GM18858 (cell line): ENCODE measurements around the gene REC8.

Source experiments
- ATAC-seq: cut with Tn5 transposase; IDR thresholded peaks from one replicate; pipeline ENCODE4 v1.9.1; 2021; ENCODE audit not compliant: unreplicated experiment

REC8 gene, protein sequence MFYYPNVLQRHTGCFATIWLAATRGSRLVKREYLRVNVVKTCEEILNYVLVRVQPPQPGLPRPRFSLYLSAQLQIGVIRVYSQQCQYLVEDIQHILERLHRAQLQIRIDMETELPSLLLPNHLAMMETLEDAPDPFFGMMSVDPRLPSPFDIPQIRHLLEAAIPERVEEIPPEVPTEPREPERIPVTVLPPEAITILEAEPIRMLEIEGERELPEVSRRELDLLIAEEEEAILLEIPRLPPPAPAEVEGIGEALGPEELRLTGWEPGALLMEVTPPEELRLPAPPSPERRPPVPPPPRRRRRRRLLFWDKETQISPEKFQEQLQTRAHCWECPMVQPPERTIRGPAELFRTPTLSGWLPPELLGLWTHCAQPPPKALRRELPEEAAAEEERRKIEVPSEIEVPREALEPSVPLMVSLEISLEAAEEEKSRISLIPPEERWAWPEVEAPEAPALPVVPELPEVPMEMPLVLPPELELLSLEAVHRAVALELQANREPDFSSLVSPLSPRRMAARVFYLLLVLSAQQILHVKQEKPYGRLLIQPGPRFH

GRCh38 chr14:24171422-24172260, at the start of gene REC8:
Gene REC8 (plus strand): TSS chr14:24172080. CDS start chr14:24172553, 473 bp downstream.
- ATAC-seq: peak; percentile 70

DNA sequence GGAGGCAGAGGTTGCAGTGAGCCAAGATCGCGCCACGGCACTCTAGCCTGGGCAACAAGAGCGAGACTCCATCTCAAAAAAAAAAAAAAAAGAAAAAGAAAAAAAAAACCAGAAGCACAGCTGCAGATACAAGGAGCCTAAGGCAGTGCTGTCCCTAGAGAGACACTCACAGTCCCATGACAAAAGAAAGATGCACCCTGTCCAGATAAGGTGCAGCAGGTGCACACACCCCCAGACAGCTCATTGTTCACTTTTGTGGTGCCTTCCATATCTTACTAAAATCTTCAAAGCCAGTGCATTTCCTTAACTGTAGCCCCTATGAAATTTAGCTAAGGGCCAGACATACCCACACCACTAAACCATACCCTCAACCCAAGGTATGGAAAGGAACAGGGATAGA, 49.5 kb upstream of the REC8 start:
- ATAC-seq: no peak

DNA sequence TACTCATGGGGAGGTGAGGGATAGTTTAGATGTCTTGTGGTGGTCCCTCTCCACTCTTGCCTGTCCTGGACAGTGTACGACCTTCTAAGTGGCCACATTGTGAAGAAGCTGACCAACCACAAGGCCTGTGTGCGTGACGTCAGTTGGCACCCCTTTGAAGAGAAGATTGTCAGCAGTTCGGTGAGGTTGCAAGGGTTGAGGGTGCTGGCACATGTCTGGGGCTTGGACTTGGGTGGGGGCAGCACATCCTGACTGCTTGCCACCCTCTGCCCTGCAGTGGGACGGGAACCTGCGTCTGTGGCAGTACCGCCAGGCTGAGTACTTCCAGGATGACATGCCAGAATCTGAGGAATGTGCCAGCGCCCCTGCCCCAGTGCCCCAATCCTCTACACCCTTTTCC, 49.0 kb upstream of the REC8 start:
- no peak for ATAC-seq

DNA sequence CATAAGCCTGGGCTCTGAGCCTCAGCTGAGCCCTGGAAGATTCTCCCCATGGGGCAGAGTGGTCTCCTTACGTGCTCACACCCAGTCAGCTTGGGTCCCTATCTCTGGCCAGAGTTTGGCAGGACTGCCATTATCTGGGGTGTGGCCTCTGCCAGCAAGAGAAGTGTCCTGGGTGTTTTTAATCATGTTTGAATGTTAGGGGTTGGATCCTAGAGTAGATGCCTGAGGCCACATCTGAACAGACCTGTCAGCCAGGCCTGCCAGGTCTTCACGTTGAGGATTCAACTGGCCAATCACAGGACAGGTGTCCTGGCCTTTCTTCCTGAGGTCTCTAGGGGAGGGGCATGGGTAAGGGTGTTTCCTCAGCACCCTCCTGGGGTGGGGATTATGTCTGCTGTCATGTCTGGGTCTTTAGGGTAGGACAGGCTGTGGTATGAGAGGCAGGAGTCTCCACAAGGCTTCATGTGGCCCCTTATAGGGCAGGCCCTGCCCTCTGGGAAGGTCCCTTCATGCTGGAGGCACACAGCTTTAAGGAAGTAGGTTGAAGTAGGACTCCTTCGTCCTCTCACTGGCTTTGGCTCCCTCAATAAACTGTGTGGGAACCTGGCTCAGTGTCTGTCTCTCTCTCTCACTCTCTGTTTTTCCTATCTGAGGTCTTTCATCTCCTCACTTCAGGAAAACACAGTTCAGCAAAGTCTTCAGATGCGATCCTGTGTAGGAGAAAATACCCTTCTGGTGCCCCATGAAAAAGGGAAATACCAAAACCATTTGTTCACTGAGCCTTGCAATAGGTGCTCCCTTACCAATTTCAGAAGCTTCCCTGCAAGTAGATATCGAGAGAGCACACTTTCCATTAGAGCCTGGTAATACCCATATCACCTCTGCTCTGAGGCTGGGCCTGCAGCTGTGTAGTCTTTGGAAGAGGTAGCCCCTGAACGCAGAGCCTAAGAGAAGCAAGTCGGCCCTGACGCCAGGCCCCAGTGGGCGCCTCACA, 48.2 kb upstream of the REC8 start:
- ATAC-seq: peak; percentile 44

DNA sequence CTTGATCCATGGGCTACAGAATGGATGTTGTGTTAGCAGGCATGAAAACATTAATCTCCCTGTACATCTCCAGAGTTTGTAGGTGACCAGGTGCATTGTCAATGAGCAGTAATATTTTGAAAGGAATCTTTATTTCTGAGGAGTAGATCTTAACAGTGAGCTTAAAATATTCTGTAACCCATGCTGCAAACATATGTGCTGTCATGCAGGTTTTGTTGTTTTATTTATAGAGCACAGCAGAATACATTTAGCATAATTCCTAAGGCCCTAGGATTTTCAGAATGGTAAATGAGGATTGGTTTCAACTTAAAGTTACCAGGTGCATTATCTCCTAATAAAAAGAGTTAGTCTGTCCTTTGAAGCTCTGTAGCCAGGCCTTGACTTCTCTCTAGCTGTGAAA, 44.9 kb upstream of the REC8 start:
- no peak for ATAC-seq

DNA sequence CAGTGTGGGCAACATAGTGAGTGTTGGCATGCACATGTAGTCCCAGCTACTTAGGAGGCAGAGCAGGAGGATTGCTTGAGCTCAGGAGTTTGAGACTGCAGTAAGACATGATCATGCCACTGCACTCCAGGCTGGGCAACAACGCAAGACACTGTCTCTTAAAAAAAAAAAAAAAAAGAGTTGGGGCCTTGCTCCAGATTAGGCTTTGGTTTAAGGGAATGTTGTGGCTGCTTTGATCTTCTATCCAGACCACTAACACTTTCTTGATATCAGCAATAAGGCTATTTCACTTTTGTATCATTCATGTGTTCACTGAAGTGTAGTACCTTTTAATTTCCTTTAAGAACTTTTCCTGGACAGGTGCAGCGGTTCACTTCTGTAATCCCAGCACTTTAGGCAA, 44.2 kb upstream of the REC8 start:
- no peak for ATAC-seq

GRCh38 chr14:24129410-24129998, 42.4 kb upstream of the REC8 start:
- no peak for ATAC-seq

- no peak for ATAC-seq
Measured at GRCh38 chr14:24130380-24130716, 41.5 kb upstream of the REC8 start, which contains the start of gene FITM1. Gene FITM1 (plus strand): TSS chr14:24130659. CDS start chr14:24131564, 905 bp downstream.

- ATAC-seq: no peak
Measured at GRCh38 chr14:24130717-24131548, 40.9 kb upstream of the REC8 start.

DNA sequence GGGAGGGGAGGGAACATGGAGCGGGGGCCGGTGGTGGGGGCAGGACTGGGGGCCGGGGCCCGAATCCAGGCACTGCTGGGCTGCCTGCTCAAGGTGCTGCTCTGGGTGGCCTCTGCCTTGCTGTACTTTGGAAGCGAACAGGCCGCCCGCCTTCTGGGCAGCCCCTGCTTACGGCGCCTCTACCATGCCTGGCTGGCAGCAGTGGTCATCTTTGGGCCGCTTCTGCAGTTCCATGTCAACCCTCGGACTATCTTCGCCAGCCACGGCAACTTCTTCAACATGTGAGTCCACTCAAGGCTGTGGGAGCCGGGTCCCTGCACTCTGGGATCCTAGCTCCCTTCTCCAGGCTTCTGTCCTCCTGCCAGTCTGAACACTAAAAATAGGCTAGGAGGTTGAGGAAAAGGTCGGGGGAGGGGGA, 40.3 kb upstream of the REC8 start:
- ATAC-seq: no peak

GRCh38 chr14:24132061-24132685, 39.7 kb upstream of the REC8 start:
- no peak for ATAC-seq

- no peak for ATAC-seq
Measured at GRCh38 chr14:24132976-24133375, 38.9 kb upstream of the REC8 start.

GRCh38 chr14:24133735-24134134, 38.1 kb upstream of the REC8 start:
- ATAC-seq: no peak

- no peak for ATAC-seq
Measured at GRCh38 chr14:24135584-24135833, 36.4 kb upstream of the REC8 start.

DNA sequence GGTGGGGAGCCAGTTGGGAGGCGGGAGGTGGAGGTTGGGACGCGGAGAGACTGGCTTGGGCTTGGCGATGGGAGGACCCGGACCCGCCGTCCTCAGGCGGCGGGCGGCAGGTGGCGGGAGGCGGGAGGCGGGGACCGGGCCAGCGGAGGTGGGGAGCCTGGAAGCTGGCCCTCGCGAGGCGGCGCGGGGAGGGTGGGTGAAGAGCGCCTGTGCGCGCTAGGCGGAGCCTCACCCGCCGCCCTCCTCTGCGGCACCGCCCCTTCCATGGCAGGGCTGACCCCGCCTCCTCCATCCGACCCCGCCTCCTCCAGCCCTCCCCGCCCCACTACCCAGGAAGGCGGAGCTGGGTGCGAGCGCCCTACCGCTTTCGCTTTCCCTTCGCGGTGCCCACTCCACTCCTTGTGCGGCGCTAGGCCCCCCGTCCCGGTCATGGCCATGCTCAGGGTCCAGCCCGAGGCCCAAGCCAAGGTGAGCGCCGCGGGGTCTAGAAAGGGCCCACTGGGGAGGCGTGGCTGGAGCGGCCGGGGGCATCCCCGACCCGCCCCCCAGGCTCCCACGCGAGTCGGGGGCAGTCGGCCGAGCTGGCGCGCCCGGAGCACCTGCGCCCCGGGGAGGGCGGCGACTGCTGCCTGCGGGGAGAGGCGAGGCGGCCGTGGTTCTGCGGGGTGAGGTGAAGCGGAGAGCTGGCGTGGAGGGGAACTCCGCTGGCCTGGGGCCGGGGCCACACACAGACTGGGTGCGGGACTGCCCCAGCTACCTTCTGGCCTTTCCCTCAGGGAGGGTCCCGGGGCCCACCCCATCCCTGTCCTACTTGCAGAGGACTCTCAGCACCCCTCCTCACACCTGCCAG, 35.8 kb upstream of the REC8 start, which contains the start of gene PSME1:
Gene PSME1, plus strand, starts transcription at position 361 of the 850 bp plus-strand sequence. Its CDS starts 69 bp downstream, at position 430.
- peak; percentile 66 for ATAC-seq

DNA sequence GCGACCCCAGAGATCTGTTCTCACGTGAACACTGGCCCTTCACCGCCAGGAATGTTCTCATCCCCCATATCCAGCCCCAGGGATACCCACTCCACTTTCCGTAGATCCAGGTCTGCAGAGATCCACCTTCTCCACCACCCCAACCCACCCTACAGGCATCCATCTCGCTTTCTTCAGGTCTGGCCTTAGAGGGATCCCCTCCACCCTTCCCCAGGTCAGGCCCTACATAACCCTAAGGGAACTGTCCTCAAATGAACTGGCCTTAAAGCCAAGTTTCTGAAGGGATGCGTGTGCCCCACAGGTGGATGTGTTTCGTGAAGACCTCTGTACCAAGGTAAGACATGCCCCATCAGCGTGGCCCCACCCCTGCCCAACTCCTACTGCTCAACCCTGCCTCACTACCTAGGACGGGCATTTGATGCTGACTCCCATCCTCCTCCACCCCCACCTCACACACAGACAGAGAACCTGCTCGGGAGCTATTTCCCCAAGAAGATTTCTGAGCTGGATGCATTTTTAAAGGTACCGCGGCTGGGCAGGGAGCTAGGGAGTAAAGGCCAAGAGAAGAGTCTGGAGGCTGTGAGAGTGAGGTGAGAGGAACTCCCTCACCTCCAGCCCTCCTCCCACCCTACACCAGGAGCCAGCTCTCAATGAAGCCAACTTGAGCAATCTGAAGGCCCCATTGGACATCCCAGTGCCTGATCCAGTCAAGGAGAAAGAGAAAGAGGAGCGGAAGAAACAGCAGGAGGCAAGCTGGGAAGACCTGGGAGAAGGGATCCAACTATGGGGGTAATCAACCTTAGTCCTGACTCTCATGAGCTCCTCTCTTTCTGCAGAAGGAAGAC, 35.0 kb upstream of the REC8 start:
- no peak for ATAC-seq
